Neural cell (in vitro differentiated cells): ENCODE measurements around the gene PRELID2. TPM values are rescaled to one million over a fixed set of nuclear protein-coding genes. Genes with fewer than 3 reads are reported as not detected.

Experiments used
- H2AFZ ChIP-seq: fragments of 200-600, 300-800 bp; sonication (generic), shearing (Covaris generic); 2 replicates; pipeline ENCODE4 v1.6.0; 2014; ENCODE audit warnings: low read depth, mild to moderate bottlenecking, antibody characterized with exemption, low read length, moderate library complexity
- H3F3A ChIP-seq: fragments of 200-600 bp; shearing (Covaris generic); 2 replicates; pipeline ENCODE4 v1.6.1; 2016; ENCODE audit warnings: mild to moderate bottlenecking, moderate library complexity, mixed read lengths, antibody characterized with exemption, low read length; ENCODE audit not compliant: insufficient read depth, poor library complexity, severe bottlenecking
- H3K27ac ChIP-seq: fragments of 200-600, 300-800 bp; sonication (generic), shearing (Covaris generic); 2 replicates; pipeline ENCODE4 v1.5.1; 2014; ENCODE audit warnings: mild to moderate bottlenecking, low read length, moderate library complexity
- H3K27me3 ChIP-seq: fragments of 300-800, 200-600 bp; sonication (generic), shearing (Covaris generic); 2 replicates; pipeline ENCODE4 v1.6.0; 2014; ENCODE audit warnings: mild to moderate bottlenecking, low read depth, low read length, moderate library complexity; ENCODE audit not compliant: insufficient read depth
- H3K36me3 ChIP-seq: fragments of 300-800, 200-600 bp; sonication (generic), shearing (Covaris generic); 2 replicates; pipeline ENCODE4 v1.5.1; 2014; ENCODE audit warnings: mild to moderate bottlenecking, antibody characterized with exemption, low read length, moderate library complexity; ENCODE audit not compliant: insufficient read depth
- H3K4me2 ChIP-seq: fragments of 300-800, 200-600 bp; sonication (generic), shearing (Covaris generic); 2 replicates; pipeline ENCODE4 v1.6.0; 2014; ENCODE audit warnings: mild to moderate bottlenecking, low read length
- H3K4me3 ChIP-seq: fragments of 300-800, 200-600 bp; sonication (generic), shearing (Covaris generic); 2 replicates; pipeline ENCODE4 v1.5.1; 2014; ENCODE audit warnings: mild to moderate bottlenecking, low read length, moderate library complexity
- H3K79me2 ChIP-seq: fragments of 200-600 bp; shearing (Covaris generic); replicated peaks from 2 replicates; pipeline ENCODE4 v1.6.0; 2014; ENCODE audit warnings: mild to moderate bottlenecking, low read length, moderate library complexity; ENCODE audit not compliant: insufficient read depth
- H3K9ac ChIP-seq: fragments of 300-800, 200-600 bp; sonication (generic), shearing (Covaris generic); 2 replicates; pipeline ENCODE4 v1.6.1; 2016; ENCODE audit warnings: mild to moderate bottlenecking, low read length, mixed read lengths
- H3K9me2 ChIP-seq: fragments of 200-600 bp; shearing (Covaris generic); 2 replicates; pipeline ENCODE4 v1.6.1; 2016; ENCODE audit warnings: mild to moderate bottlenecking, low read length, mixed read lengths; ENCODE audit not compliant: insufficient read depth
- H3K9me3 ChIP-seq: fragments of 200-600, 300-800 bp; sonication (generic), shearing (Covaris generic); 2 replicates; pipeline ENCODE4 v1.6.1; 2016; ENCODE audit warnings: mild to moderate bottlenecking, mixed run types, low read length, moderate library complexity, mixed read lengths
- H4K20me1 ChIP-seq: fragments of 200-600 bp; shearing (Covaris generic); 2 replicates; pipeline ENCODE4 v1.6.1; 2016; ENCODE audit warnings: mild to moderate bottlenecking, mixed run types; ENCODE audit not compliant: insufficient read depth
- CTCF ChIP-seq: fragments of 450-650 bp; IDR thresholded peaks from 2 replicates; pipeline ENCODE4 v1.5.1; 2014; ENCODE audit warnings: antibody characterized with exemption, mild to moderate bottlenecking, moderate library complexity; ENCODE audit not compliant: poor library complexity, severe bottlenecking
- EP300 ChIP-seq: fragments of 450-650 bp; conservative IDR thresholded peaks from 2 replicates; pipeline ENCODE4 v1.6.1; 2014; ENCODE audit warnings: antibody characterized with exemption, mild to moderate bottlenecking, moderate library complexity; ENCODE audit not compliant: poor library complexity, severe bottlenecking
- EZH2 ChIP-seq: fragments of 200-600, 300-800 bp; shearing (Covaris generic), sonication (generic); IDR thresholded peaks from 2 replicates; pipeline ENCODE4 v1.6.1; 2014; ENCODE audit warnings: antibody characterized with exemption, low read length, borderline replicate concordance, mild to moderate bottlenecking; ENCODE audit not compliant: insufficient read depth, poor library complexity, severe bottlenecking
- MXI1 ChIP-seq: fragments of 450-650 bp; conservative IDR thresholded peaks from 2 replicates; pipeline ENCODE4 v1.6.1; 2014; ENCODE audit warnings: antibody characterized with exemption, mild to moderate bottlenecking; ENCODE audit not compliant: poor library complexity, severe bottlenecking
- POLR2AphosphoS5 ChIP-seq: IDR thresholded peaks from 2 replicates; pipeline ENCODE4 v1.6.1; 2012
- RAD21 ChIP-seq: fragments of 450-650 bp; conservative IDR thresholded peaks from 2 replicates; pipeline ENCODE4 v1.6.1; 2014; ENCODE audit warnings: antibody characterized with exemption, mild to moderate bottlenecking, moderate library complexity
- REST ChIP-seq: IDR thresholded peaks from 2 replicates; pipeline ENCODE4 v1.6.1; 2012; ENCODE audit warnings: borderline replicate concordance
- SMC3 ChIP-seq: fragments of 450-650 bp; conservative IDR thresholded peaks from 2 replicates; pipeline ENCODE4 v1.6.1; 2014; ENCODE audit warnings: antibody characterized with exemption, mild to moderate bottlenecking, moderate library complexity; ENCODE audit not compliant: poor library complexity
- TAF1 ChIP-seq: IDR thresholded peaks from 2 replicates; pipeline ENCODE4 v1.6.1; 2012; ENCODE audit warnings: low read depth
- polyA plus RNA-seq: library from polyadenylated mRNA; depleted of rRNA; stranded (reverse); fragments of >200 nt; gene quantifications from 2 replicates; pipeline ENCODE4 v1.2.3, GENCODE V29; 2014

The PRELID2 gene
- polyA plus RNA-seq, 1 donor from 2014 or later: not detected

- no peak for TF ChIP-seq REST
- no peak for TF ChIP-seq POLR2AphosphoS5
- no peak for TF ChIP-seq TAF1
- TF ChIP-seq CTCF: no peak
- no peak for TF ChIP-seq RAD21
- no peak for TF ChIP-seq MXI1
- TF ChIP-seq SMC3: no peak
- no peak for TF ChIP-seq EZH2
- TF ChIP-seq EP300: no peak
- H2AFZ ChIP-seq: no peak overlapping the region
- H3K9me2 ChIP-seq: no peaks in the 10 kb centered on the region
- H3K27me3 ChIP-seq: no peaks in the 10 kb centered on the region
- H3F3A ChIP-seq: no peaks in the 10 kb centered on the region
- H3K4me3 ChIP-seq: no peak overlapping the region
- H3K79me2 ChIP-seq: no peaks in the 10 kb centered on the region
- no peak overlapping the region for H3K9ac ChIP-seq
- H3K9me3 ChIP-seq: no peaks in the 10 kb centered on the region
- no peak overlapping the region for H3K4me2 ChIP-seq
- no peak overlapping the region for H3K27ac ChIP-seq
- no peaks in the 10 kb centered on the region for H4K20me1 ChIP-seq
- no peaks in the 10 kb centered on the region for H3K36me3 ChIP-seq
Observed at GRCh38 chr5:145869753-145870152, 34.6 kb upstream of the PRELID2 start.

- Histone ChIP-seq H3K9ac (no peak overlapping the region), H3K27ac (no peak overlapping the region)
Observed at GRCh38 chr5:145867806-145868205, 32.7 kb upstream of the PRELID2 start.

More at GRCh38 chr5:145867806-145868205, 32.7 kb upstream of the PRELID2 start:
- Histone ChIP-seq H3K27me3 (no peaks in the 10 kb centered on the region), H3F3A (no peaks in the 10 kb centered on the region), H4K20me1 (no peaks in the 10 kb centered on the region), H3K4me3 (no peak overlapping the region), H3K4me2 (no peak overlapping the region), H2AFZ (no peak overlapping the region), H3K9me2 (no peaks in the 10 kb centered on the region), H3K9me3 (no peaks in the 10 kb centered on the region), H3K79me2 (no peaks in the 10 kb centered on the region), H3K36me3 (no peaks in the 10 kb centered on the region)
- TF ChIP-seq REST: no peak
- TF ChIP-seq EP300: no peak
- TF ChIP-seq TAF1: no peak
- no peak for TF ChIP-seq CTCF
- no peak for TF ChIP-seq MXI1
- TF ChIP-seq POLR2AphosphoS5: no peak
- TF ChIP-seq EZH2: no peak
- TF ChIP-seq RAD21: no peak
- no peak for TF ChIP-seq SMC3
